Measurements from ENCODE around the gene IQGAP2. TPM values are rescaled to one million over a fixed set of nuclear protein-coding genes. Genes with fewer than 3 reads are reported as not detected.

IQGAP2 gene
- total and polyA plus RNA-seq, 2 of the 8 experiments (the other 6 are each of a cell fraction or from before 2014, with no cell fraction given), result 19.7 to 66.0 TPM

DNA sequence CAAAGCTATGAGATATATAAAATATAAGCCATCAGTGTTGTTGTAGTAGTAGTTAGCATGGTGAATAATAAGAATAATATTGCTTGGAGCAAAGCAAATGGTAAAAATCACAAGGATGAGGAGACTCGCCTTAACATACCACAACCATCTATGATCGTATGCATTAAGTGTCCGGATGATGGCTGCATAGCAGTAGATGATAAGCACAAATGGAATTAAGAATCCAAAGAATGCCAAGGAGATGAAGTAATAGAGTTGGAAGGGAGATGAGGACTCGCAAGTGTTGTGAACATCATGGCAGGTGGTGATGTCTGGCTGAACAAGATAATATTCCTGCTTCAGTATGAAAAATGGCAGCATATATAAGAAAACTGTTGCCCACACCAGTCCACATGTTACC, 214.6 kb downstream of the IQGAP2 start:
- Histone ChIP-seq H3K14ac (ENCODE audit: insufficient read length) (no peak overlapping the region), H2BK20ac (ENCODE audit: low read length) (no peak overlapping the region), H3K4me2 (ENCODE audit: insufficient read depth in 1 of 2, low read depth in 2 of 2, low read length in 2 of 2) (no peak overlapping the region), H3K79me1 (ENCODE audit: low read depth, low read length) (no peaks in the 10 kb centered on the region), H4K5ac (ENCODE audit: insufficient read length, low read depth, low read length) (no peak overlapping the region), H2BK5ac (ENCODE audit: low read depth, low read length) (no peak overlapping the region), H3K79me2 (ENCODE audit: control insufficient read depth in 1 of 2, insufficient read depth in 2 of 2, low read length in 2 of 2) (no peaks in the 10 kb centered on the region), H3K9ac (replicated peaks in 1 of 4; ENCODE audit: extremely low read depth in 1 of 4, low read depth in 3 of 4, low read length in 3 of 4) (no peak overlapping the region), H2BK120ac (replicated peaks; ENCODE audit: low read depth, low read length) (no peak overlapping the region), H3K4ac (replicated peaks; ENCODE audit: insufficient read length, low read depth, low read length) (no peak overlapping the region), H3K4me3 (ENCODE audit: extremely low read depth in 1 of 4, insufficient read depth in 2 of 4, low read depth in 3 of 4, low read length in 4 of 4) (no peak overlapping the region), H3K23ac (ENCODE audit: insufficient read length) (no peak overlapping the region), H2BK12ac (ENCODE audit: low read depth, low read length) (no peak overlapping the region), H2AFZ (ENCODE audit: low read length) (no peak overlapping the region), H4K8ac (ENCODE audit: extremely low read depth, insufficient read depth, low read length) (no peak overlapping the region), H3K36me3 (ENCODE audit: control insufficient read depth in 2 of 4, insufficient read depth in 4 of 4, low read length in 3 of 4) (no peaks in the 10 kb centered on the region), H3K4me1 (replicated peaks in 1 of 4; ENCODE audit: control insufficient read depth in 3 of 4, insufficient read depth in 4 of 4, low read length in 3 of 4) (no peaks in the 10 kb centered on the region), H3K9me3 (ENCODE audit: insufficient read depth in 2 of 2, low read depth in 1 of 2, low read length in 1 of 2) (no peaks in the 10 kb centered on the region), H3K56ac (replicated peaks; ENCODE audit: insufficient read length, low read depth, low read length) (no peak overlapping the region), H2AK5ac (ENCODE audit: low read depth, low read length) (no peak overlapping the region), H3K18ac (ENCODE audit: extremely low read depth, low read length) (no peak overlapping the region), H4K91ac (replicated peaks; ENCODE audit: insufficient read length, low read length) (no peak overlapping the region), H2BK15ac (ENCODE audit: low read length) (no peak overlapping the region), H4K20me1 (replicated peaks in 1 of 2; ENCODE audit: control insufficient read depth in 1 of 2, insufficient read depth in 2 of 2, low read length in 2 of 2) (no peaks in the 10 kb centered on the region), H3K27ac (ENCODE audit: low read depth, low read length) (no peak overlapping the region), H3K27me3 (replicated peaks in 1 of 4; ENCODE audit: control insufficient read depth in 3 of 4, extremely low read depth in 1 of 4, insufficient read depth in 3 of 4, low read length in 3 of 4) (no peaks in the 10 kb centered on the region), H3K23me2 (ENCODE audit: low read depth, low read length) (no peaks in the 10 kb centered on the region)
- 89% methylated on average over 4 of the region's 4 CpGs; no CpG with 5 or more reads in 1 of the 2 experiments for WGBS, 2 experiments (ENCODE audit: extremely low coverage in 1 of 2, insufficient coverage in 1 of 2, insufficient read length in 1 of 2, insufficient replicate concordance in 2 of 2, low coverage in 1 of 2, low lambda C conversion rate in 2 of 2, missing lambda C conversion rate in 1 of 2)
- FAIRE-seq (no peak), DNase-seq (ENCODE audit: low read depth in 1 of 2, low spot score in 2 of 2) (no peak)
- POLR2A ChIA-PET (ENCODE audit: partially characterized antibody), result no interaction called here
- TF ChIP-seq SAP30 (IDR thresholded peaks at IDR 0.05; ENCODE audit: insufficient read depth, insufficient replicate concordance, low read length) (no peak), CBX5 (IDR thresholded peaks at IDR 0.05; ENCODE audit: low read depth, low read length) (no peak), RFX5 (IDR thresholded peaks at IDR 0.05; ENCODE audit: borderline replicate concordance, low read depth, low read length) (no peak), POLR2A (IDR thresholded peaks at IDR 0.05; ENCODE audit: control extremely low read depth in 1 of 2, low read depth in 2 of 2, low read length in 2 of 2) (no peak), MAFK (IDR thresholded peaks at IDR 0.05; ENCODE audit: low read depth, low read length) (no peak), NANOG (IDR thresholded peaks at IDR 0.05; ENCODE audit: insufficient read depth, low read depth, low read length, poor library complexity, severe bottlenecking) (no peak), GABPA (IDR thresholded peaks at IDR 0.05; ENCODE audit: borderline replicate concordance, insufficient read depth, low read length) (no peak)
- CTCF ChIA-PET (ENCODE audit: partially characterized antibody), result interaction anchor here (1.6 to 3.0 kb wide), 3 partner anchors 10 to 16 kb away, joined by 4 to 10 read pairs (median 7); no protein-coding TSS in a partner anchor

Data from H1 (cell line).